Measurements from ENCODE around the gene OSTC.

The OSTC gene

GRCh38 chr4:108717386-108717785, 67.0 kb downstream of the OSTC start:
- no peak for FAIRE-seq
